Transverse colon (tissue), 4 donors: Measurements from ENCODE around the gene ZNF821.

Source experiments
- EP300 ChIP-seq: sonication (generic); formaldehyde crosslinking; IDR thresholded peaks from one replicate; pipeline ENCODE4 v1.6.1; 2017; ENCODE audit warnings: antibody characterized with exemption, low read depth
- POLR2A ChIP-seq: fragments of 450-650 bp; IDR thresholded peaks from one replicate; pipeline ENCODE4 v1.6.1; 2016; ENCODE audit warnings: antibody characterized with exemption, mild to moderate bottlenecking, moderate library complexity
- POLR2AphosphoS5 ChIP-seq, 3 donors: sonication (generic); formaldehyde crosslinking; IDR thresholded peaks; one replicate each; pipeline ENCODE4 v1.6.1; 2016; ENCODE audit warnings: antibody characterized with exemption in 3 of 3
- TF ChIP-seq, protein P1 (sequence below), 5 experiments: fragments of 200-600 bp in 3 of 5; fragments of 450-650 bp in 2 of 5; sonication (generic) in 3 of 5; IDR thresholded peaks; 1 replicate in 2 of 5; 2 replicates in 3 of 5; pipeline ENCODE4 v1.5.1; 2016 to 2017; ENCODE audit warnings: antibody characterized with exemption in 5 of 5, inconsistent platforms in 3 of 5, mild to moderate bottlenecking in 2 of 5, moderate library complexity in 1 of 5

DNA sequence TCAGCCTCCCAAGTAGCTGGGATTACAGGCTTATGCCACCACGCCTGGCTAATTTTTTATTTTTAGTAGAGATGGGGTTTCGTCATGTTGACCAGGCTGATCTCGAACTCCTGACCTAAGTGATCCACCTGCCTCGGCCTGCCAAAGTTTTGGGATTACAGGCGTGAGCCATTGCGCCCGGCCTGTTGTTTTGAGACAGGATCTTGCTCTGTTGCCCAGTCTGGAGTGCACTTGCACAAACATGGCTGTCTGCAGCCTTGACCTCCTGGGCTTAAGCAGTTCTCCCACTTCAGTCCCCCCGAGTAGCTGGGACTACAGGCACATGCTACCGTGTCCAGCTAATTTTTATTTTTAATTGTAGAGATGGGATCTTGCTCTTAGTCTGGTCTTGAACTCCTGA is 20.3 kb upstream of the ZNF821 start:
- TF ChIP-seq, protein P1, sequence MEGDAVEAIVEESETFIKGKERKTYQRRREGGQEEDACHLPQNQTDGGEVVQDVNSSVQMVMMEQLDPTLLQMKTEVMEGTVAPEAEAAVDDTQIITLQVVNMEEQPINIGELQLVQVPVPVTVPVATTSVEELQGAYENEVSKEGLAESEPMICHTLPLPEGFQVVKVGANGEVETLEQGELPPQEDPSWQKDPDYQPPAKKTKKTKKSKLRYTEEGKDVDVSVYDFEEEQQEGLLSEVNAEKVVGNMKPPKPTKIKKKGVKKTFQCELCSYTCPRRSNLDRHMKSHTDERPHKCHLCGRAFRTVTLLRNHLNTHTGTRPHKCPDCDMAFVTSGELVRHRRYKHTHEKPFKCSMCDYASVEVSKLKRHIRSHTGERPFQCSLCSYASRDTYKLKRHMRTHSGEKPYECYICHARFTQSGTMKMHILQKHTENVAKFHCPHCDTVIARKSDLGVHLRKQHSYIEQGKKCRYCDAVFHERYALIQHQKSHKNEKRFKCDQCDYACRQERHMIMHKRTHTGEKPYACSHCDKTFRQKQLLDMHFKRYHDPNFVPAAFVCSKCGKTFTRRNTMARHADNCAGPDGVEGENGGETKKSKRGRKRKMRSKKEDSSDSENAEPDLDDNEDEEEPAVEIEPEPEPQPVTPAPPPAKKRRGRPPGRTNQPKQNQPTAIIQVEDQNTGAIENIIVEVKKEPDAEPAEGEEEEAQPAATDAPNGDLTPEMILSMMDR (IDR thresholded peaks at IDR 0.05) = no peak
- no peak for TF ChIP-seq POLR2AphosphoS5 (IDR thresholded peaks at IDR 0.05)
- no peak for TF ChIP-seq EP300
- TF ChIP-seq POLR2A = no peak
